ENCODE results near the gene CEP72.
"Not testable (repeated sequence)": the region's sequence is repeated elsewhere in the genome, so short reads cannot be mapped to it uniquely, and the experiment has no call there.

Gene CEP72

DNA sequence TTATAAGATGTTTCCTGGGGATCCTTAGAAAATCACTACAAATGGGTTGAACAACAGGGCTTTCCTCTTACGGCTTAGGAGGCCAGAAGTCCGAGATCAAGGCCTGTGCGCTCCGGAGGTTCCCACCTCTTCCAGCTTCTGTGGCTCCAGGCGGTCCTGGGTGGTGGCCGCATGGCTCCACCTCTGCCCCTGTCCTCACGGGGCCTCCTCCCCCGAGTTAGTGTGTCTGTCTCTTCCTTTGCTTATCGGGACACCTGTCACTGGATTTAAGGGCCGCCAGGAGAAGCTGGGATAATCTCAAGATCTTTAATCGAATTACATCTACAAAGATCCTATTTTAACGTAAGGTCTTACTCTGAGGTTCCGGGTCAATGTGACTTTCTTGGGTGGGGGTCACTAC is 83.3 kb downstream of the CEP72 start:
- H3K27ac ChIP-seq (replicated peaks; ENCODE audit: low read length); H2BK5ac ChIP-seq (ENCODE audit: low read length); H4K91ac ChIP-seq (ENCODE audit: low read depth, low read length, poor library complexity); H4K8ac ChIP-seq (ENCODE audit: low read depth, low read length); H3K14ac ChIP-seq (ENCODE audit: low read length); H2AK5ac ChIP-seq (ENCODE audit: low read depth, low read length); H3K4me1 ChIP-seq (ENCODE audit: control insufficient read depth in 2 of 2, insufficient read depth in 1 of 2, low read depth in 1 of 2, low read length in 2 of 2); H3K18ac ChIP-seq (ENCODE audit: low read length); H3K9me3 ChIP-seq (replicated peaks in 1 of 2; ENCODE audit: control insufficient read depth in 2 of 2, insufficient read depth in 1 of 2, low read depth in 1 of 2, low read length in 2 of 2); H2BK120ac ChIP-seq (ENCODE audit: low read depth, low read length); H3K4me3 ChIP-seq (ENCODE audit: low read length in 2 of 2); DNase-seq (ENCODE audit: low spot score); H3K23ac ChIP-seq (ENCODE audit: low read depth, low read length, poor library complexity); H2BK12ac ChIP-seq (ENCODE audit: low read length); H3K9ac ChIP-seq (ENCODE audit: low read depth, low read length, poor library complexity); H3K79me1 ChIP-seq (ENCODE audit: low read depth, low read length); H3K4me2 ChIP-seq (ENCODE audit: insufficient read depth, low read length, poor library complexity, severe bottlenecking); H2AFZ ChIP-seq (ENCODE audit: low read length); H3K36me3 ChIP-seq (replicated peaks in 1 of 2; ENCODE audit: control insufficient read depth in 2 of 2, insufficient read depth in 2 of 2, low read length in 2 of 2); H2BK15ac ChIP-seq (ENCODE audit: low read length); H3K4ac ChIP-seq (ENCODE audit: low read length): not testable (repeated sequence)
- no CpG with 5 or more reads among the region's 13 CpGs for WGBS, 2 donors (ENCODE audit: extremely low coverage in 2 of 2, insufficient read length in 2 of 2, insufficient replicate concordance in 1 of 2)
- peaks cover 0 to 10% (median 0%) of the 10 kb centered on the region in 3 experiments for H3K27me3 ChIP-seq (ENCODE audit: control insufficient read depth in 3 of 3, insufficient read depth in 3 of 3, low read depth in 1 of 3, low read length in 3 of 3)

DNA sequence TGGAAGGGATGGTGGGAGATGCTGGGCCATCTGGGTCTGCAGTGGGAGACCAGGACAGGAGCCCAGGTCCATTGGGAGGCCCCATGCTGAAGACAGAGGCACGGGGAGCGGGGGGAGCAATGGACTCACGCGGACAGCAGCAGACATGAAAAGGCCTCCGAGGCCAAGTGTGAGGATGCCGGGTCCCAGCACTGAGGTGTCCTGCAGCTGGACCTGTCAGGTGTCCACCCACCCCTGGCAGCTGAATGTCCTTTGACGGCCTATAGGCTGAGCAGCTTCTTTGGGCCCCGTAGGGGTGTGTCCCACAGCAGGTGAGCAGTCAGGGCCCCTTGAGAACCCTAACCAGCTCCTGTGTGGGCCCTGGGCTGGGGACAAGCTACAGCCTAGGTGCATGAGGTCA is 84.1 kb downstream of the CEP72 start:
- not testable (repeated sequence) for H4K8ac ChIP-seq (ENCODE audit: low read depth, low read length); H2AFZ ChIP-seq (ENCODE audit: low read length); H3K4me3 ChIP-seq (ENCODE audit: low read length in 2 of 2); DNase-seq (ENCODE audit: low spot score); H2AK5ac ChIP-seq (ENCODE audit: low read depth, low read length); H3K23ac ChIP-seq (ENCODE audit: low read depth, low read length, poor library complexity); H2BK12ac ChIP-seq (ENCODE audit: low read length); H3K4me2 ChIP-seq (ENCODE audit: insufficient read depth, low read length, poor library complexity, severe bottlenecking); H3K36me3 ChIP-seq (replicated peaks in 1 of 2; ENCODE audit: control insufficient read depth in 2 of 2, insufficient read depth in 2 of 2, low read length in 2 of 2); H3K4ac ChIP-seq (ENCODE audit: low read length); H2BK5ac ChIP-seq (ENCODE audit: low read length); H3K9ac ChIP-seq (ENCODE audit: low read depth, low read length, poor library complexity); H2BK15ac ChIP-seq (ENCODE audit: low read length); H4K91ac ChIP-seq (ENCODE audit: low read depth, low read length, poor library complexity); H3K79me1 ChIP-seq (ENCODE audit: low read depth, low read length); H3K4me1 ChIP-seq (ENCODE audit: control insufficient read depth in 2 of 2, insufficient read depth in 1 of 2, low read depth in 1 of 2, low read length in 2 of 2); H3K18ac ChIP-seq (ENCODE audit: low read length); H3K27ac ChIP-seq (replicated peaks; ENCODE audit: low read length); H3K14ac ChIP-seq (ENCODE audit: low read length); H2BK120ac ChIP-seq (ENCODE audit: low read depth, low read length); H3K9me3 ChIP-seq (replicated peaks in 1 of 2; ENCODE audit: control insufficient read depth in 2 of 2, insufficient read depth in 1 of 2, low read depth in 1 of 2, low read length in 2 of 2)
- H3K27me3 ChIP-seq (ENCODE audit: control insufficient read depth in 3 of 3, insufficient read depth in 3 of 3, low read depth in 1 of 3, low read length in 3 of 3), result peaks cover 0 to 10% (median 0%) of the 10 kb centered on the region in 3 experiments
- WGBS, 2 donors (ENCODE audit: extremely low coverage in 2 of 2, insufficient read length in 2 of 2, insufficient replicate concordance in 1 of 2), result no CpG with 5 or more reads among the region's 8 CpGs

DNA sequence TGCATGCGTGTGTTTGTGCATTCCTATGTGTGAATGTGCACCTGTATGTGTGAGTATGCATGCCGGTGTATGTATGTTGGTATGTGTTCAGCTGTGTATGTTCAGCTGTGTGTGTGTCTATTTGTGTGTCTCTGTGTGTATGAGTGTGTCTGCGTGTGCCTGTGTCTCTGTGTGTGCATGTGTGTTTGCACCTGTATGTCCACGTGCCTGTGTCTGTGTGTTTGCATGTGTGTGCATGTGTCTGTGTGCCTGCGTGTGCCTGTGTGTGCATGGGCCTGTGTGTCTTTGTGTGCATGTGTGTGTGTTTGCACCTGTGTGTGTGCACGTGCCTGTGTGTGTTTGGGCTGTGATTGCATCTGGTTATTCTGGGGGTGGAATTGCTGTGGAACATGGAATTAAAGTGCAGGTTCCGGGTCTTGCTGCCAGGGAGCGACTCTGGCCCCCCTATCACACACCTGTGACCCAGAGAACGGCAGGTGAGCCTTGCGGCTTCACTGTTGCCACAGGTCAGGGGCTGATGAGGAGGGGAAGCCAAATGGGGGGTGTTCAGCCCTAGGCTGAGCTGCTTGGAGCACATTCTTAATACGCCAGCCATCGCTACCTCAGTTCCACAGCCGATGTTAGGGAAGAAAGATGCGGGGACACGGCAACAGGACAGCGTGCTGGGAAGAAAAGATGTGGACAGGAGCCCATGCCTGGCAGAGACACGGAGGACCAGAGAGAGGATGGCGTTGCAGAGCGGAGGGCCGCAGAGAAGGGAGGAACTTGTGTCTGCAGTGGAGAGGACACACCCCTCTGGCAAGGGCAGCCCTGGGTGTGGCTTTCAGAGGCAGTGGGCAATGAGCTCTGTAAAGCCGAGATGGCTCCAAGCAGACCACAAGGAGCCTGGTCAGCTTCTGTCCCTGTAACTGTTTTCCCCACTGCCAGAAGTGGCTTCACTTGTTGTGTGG is 84.9 kb downstream of the CEP72 start:
- not testable (repeated sequence) for H2BK12ac ChIP-seq (ENCODE audit: low read length); H2AK5ac ChIP-seq (ENCODE audit: low read depth, low read length); H4K91ac ChIP-seq (ENCODE audit: low read depth, low read length, poor library complexity); H3K14ac ChIP-seq (ENCODE audit: low read length); H2BK120ac ChIP-seq (ENCODE audit: low read depth, low read length); H3K79me1 ChIP-seq (ENCODE audit: low read depth, low read length); DNase-seq (ENCODE audit: low spot score); H3K36me3 ChIP-seq (replicated peaks in 1 of 2; ENCODE audit: control insufficient read depth in 2 of 2, insufficient read depth in 2 of 2, low read length in 2 of 2); H3K27me3 ChIP-seq (ENCODE audit: control insufficient read depth in 3 of 3, insufficient read depth in 3 of 3, low read depth in 1 of 3, low read length in 3 of 3); H3K23ac ChIP-seq (ENCODE audit: low read depth, low read length, poor library complexity); H3K9me3 ChIP-seq (replicated peaks in 1 of 2; ENCODE audit: control insufficient read depth in 2 of 2, insufficient read depth in 1 of 2, low read depth in 1 of 2, low read length in 2 of 2); H3K18ac ChIP-seq (ENCODE audit: low read length); H2BK15ac ChIP-seq (ENCODE audit: low read length); H3K4me1 ChIP-seq (ENCODE audit: control insufficient read depth in 2 of 2, insufficient read depth in 1 of 2, low read depth in 1 of 2, low read length in 2 of 2); H3K27ac ChIP-seq (replicated peaks; ENCODE audit: low read length); H4K8ac ChIP-seq (ENCODE audit: low read depth, low read length); H3K4me3 ChIP-seq (ENCODE audit: low read length in 2 of 2); H2BK5ac ChIP-seq (ENCODE audit: low read length); H3K4ac ChIP-seq (ENCODE audit: low read length); H3K4me2 ChIP-seq (ENCODE audit: insufficient read depth, low read length, poor library complexity, severe bottlenecking); H2AFZ ChIP-seq (ENCODE audit: low read length)
- peak overlapping the region; percentile 63 for H3K9ac ChIP-seq (ENCODE audit: low read depth, low read length, poor library complexity)
- no CpG with 5 or more reads among the region's 21 CpGs for WGBS, 2 donors (ENCODE audit: extremely low coverage in 2 of 2, insufficient read length in 2 of 2, insufficient replicate concordance in 1 of 2)
